Activated T-cell treated with anti-CD3 and anti-CD28 coated beads, Interleukin-2, amount 50 U/mL, for 4 hours (primary cell): ENCODE data around the gene CXADR. TPM values are rescaled to one million over a fixed set of nuclear protein-coding genes. Genes with fewer than 3 reads are reported as not detected.
"Not testable (repeated sequence)": the region's sequence is repeated elsewhere in the genome, so short reads cannot be mapped to it uniquely, and the experiment has no call there.

Experiments
- ATAC-seq, 2 donors: fragments of 200-7000 bp; cut with Tn5 transposase; one replicate each; pipeline ENCODE4 v1.10.0; 2021
- DNase-seq: peaks from one replicate; pipeline ENCODE4 v3.0.0-alpha.2; 2020
- H3K27me3 Mint-ChIP-seq: one replicate; pipeline ENCODE4 v1.8.0; 2021; ENCODE audit warnings: low read depth, mixed read lengths
- H3K36me3 Mint-ChIP-seq: one replicate; pipeline ENCODE4 v1.8.0; 2022; ENCODE audit warnings: mixed read lengths; ENCODE audit not compliant: insufficient read depth
- H3K4me1 Mint-ChIP-seq: one replicate; pipeline ENCODE4 v1.8.0; 2021; ENCODE audit warnings: low read depth, mixed read lengths
- H3K4me3 Mint-ChIP-seq: one replicate; pipeline ENCODE4 v1.8.0; 2021; ENCODE audit warnings: mild to moderate bottlenecking, moderate library complexity, mixed read lengths
- H3K9me3 Mint-ChIP-seq: one replicate; pipeline ENCODE4 v1.8.0; 2021; ENCODE audit warnings: mixed read lengths
- total RNA-seq, 3 donors: library from RNA; stranded (reverse); gene quantifications; one replicate each; pipeline ENCODE4 v1.2.1, GENCODE V29; 2021

CXADR gene
- under 1 TPM; 0.30 to 0.66 (median 0.63) TPM for total RNA-seq

- H3K4me3 Mint-ChIP-seq = peak within 1 kb of the TSS; percentile 86
Observed at GRCh38 chr21:17512253-17513213, at the start of gene CXADR. Gene CXADR (plus strand): TSS chr21:17513043. CDS start chr21:17513130, 87 bp downstream.

DNA sequence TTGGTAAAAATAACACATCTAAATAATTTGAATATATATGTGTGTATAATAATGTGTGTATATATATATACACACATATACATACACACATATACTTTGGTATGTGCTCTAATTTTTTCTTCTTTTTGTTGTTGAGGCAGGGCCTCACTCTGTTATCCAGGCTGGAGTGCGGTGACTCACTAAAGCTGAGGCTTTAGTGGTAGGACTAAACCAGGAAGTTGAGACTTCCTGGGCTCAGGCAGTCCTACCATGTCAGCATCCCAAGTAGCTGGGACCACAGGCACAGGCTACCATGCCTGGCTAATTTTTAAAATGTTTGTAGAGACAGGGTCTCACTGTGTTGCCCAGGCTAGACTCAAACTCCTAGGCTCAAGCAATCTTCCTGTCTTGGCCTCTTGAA is 46.7 kb upstream of the CXADR start:
- ATAC-seq (no peak), DNase-seq (no peak)
- Mint-ChIP-seq H3K4me1 (no peaks in the 10 kb centered on the region), H3K4me3 (no peak overlapping the region), H3K36me3 (no peaks in the 10 kb centered on the region), H3K27me3 (peaks cover 2% of the 10 kb centered on the region), H3K9me3 (no peaks in the 10 kb centered on the region)

More at GRCh38 chr21:17512253-17513213, at the start of gene CXADR:
- peaks cover 20% of the 10 kb centered on the region for H3K4me1 Mint-ChIP-seq
- H3K27me3 Mint-ChIP-seq = peaks cover 25% of the 10 kb centered on the region
- DNase-seq (peak; percentile 79), ATAC-seq (peak; percentile 88 to 90)
- no peaks in the 10 kb centered on the region for H3K9me3 Mint-ChIP-seq
- no peaks in the 10 kb centered on the region for H3K36me3 Mint-ChIP-seq

GRCh38 chr21:17467392-17467791 is 45.5 kb upstream of the CXADR start:
- H3K27me3 Mint-ChIP-seq = peaks cover 2% of the 10 kb centered on the region

DNA sequence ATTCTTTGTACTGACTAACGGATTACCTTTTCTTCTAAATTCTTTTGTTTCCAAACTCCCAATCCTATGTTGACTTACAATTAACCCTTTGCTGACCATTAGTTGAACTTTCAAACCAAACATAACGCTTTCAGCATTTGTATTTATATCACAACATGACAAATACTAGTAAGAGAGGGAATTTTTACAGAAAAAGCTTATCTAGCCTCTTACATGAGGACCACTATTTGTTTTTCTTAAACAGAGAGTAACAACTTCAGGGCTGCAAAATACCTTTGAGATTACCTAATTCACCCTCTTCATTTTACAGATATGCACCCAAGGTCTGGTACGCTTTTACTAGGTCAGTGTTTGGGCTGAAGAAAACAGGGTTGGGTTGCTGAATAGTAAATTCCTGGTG is 45.0 kb upstream of the CXADR start:
- Mint-ChIP-seq H3K4me3 (no peak overlapping the region), H3K36me3 (no peaks in the 10 kb centered on the region), H3K9me3 (no peaks in the 10 kb centered on the region), H3K27me3 (peaks cover 2% of the 10 kb centered on the region), H3K4me1 (no peaks in the 10 kb centered on the region)
- DNase-seq (no peak), ATAC-seq (no peak)

More at GRCh38 chr21:17467392-17467791, 45.5 kb upstream of the CXADR start:
- Mint-ChIP-seq H3K36me3 (no peaks in the 10 kb centered on the region), H3K4me3 (no peak overlapping the region), H3K4me1 (no peaks in the 10 kb centered on the region), H3K9me3 (no peaks in the 10 kb centered on the region)
- DNase-seq (no peak), ATAC-seq (no peak)

DNA sequence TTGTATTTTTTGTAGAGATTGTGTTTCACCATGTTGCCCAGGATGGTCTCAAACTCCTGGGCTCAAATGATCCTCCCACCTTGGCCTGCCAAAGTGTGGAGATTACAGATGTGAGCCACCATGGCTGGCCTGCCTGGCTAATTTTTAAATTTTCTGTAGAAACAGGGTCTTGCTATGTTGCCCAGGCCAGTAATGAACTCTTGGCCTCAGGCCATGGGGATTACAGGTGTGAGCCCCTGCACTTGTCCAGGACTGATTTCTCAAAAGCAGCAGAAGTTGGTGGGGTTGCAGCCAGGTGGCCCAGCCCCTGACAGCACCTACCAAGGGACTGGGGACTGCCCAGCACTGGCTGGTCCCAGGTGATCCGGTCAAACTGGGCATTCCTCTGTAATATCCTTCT is 44.1 kb upstream of the CXADR start:
- ATAC-seq (no peak), DNase-seq (no peak)
- Mint-ChIP-seq H3K9me3 (no peaks in the 10 kb centered on the region), H3K4me1 (no peaks in the 10 kb centered on the region), H3K4me3 (no peak overlapping the region), H3K27me3 (peaks cover 2% of the 10 kb centered on the region), H3K36me3 (no peaks in the 10 kb centered on the region)

- no peak for ATAC-seq
- Mint-ChIP-seq H3K27me3 (peaks cover 2% of the 10 kb centered on the region), H3K4me3 (no peak overlapping the region)
Observed at GRCh38 chr21:17469727-17470126, 43.1 kb upstream of the CXADR start.

DNA sequence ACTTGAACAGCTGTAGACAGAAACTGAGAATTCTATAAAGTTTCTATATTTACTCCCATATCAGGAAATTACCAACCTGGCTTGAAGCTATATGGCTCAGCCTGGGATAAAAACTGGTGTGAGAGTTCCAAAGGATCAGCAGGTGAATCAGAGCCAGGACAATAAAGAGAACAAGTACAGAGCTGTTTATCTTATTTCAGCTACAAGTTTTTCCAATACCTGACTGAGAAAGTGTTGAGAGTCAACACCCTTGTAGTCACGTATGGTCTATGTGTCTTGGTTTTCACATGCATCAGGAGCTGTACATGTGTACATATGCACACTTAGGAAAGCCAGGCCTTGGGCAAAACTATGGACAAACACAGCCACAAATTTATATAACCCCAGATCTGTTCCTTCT is 40.7 kb upstream of the CXADR start:
- Mint-ChIP-seq H3K27me3 (peaks cover 2% of the 10 kb centered on the region), H3K4me3 (no peak overlapping the region), H3K36me3 (no peaks in the 10 kb centered on the region), H3K9me3 (no peaks in the 10 kb centered on the region), H3K4me1 (no peaks in the 10 kb centered on the region)
- ATAC-seq = no peak
- DNase-seq = no peak

More at GRCh38 chr21:17469727-17470126, 43.1 kb upstream of the CXADR start:
- Mint-ChIP-seq H3K4me1 (no peaks in the 10 kb centered on the region), H3K9me3 (no peaks in the 10 kb centered on the region), H3K36me3 (no peaks in the 10 kb centered on the region)
- no peak for DNase-seq

- Mint-ChIP-seq H3K36me3 (no peaks in the 10 kb centered on the region), H3K27me3 (peaks cover 2% of the 10 kb centered on the region), H3K4me1 (no peaks in the 10 kb centered on the region), H3K4me3 (no peak overlapping the region), H3K9me3 (no peaks in the 10 kb centered on the region)
- ATAC-seq (no peak), DNase-seq (no peak)
Observed at GRCh38 chr21:17472592-17473271, 40.1 kb upstream of the CXADR start.

GRCh38 chr21:17476006-17476405 is 36.8 kb upstream of the CXADR start:
- H3K36me3 Mint-ChIP-seq = no peaks in the 10 kb centered on the region
- H3K4me1 Mint-ChIP-seq = no peaks in the 10 kb centered on the region
- DNase-seq (no peak), ATAC-seq (no peak)
- H3K27me3 Mint-ChIP-seq = no peaks in the 10 kb centered on the region
- no peak overlapping the region for H3K4me3 Mint-ChIP-seq
- H3K9me3 Mint-ChIP-seq = no peaks in the 10 kb centered on the region

DNA sequence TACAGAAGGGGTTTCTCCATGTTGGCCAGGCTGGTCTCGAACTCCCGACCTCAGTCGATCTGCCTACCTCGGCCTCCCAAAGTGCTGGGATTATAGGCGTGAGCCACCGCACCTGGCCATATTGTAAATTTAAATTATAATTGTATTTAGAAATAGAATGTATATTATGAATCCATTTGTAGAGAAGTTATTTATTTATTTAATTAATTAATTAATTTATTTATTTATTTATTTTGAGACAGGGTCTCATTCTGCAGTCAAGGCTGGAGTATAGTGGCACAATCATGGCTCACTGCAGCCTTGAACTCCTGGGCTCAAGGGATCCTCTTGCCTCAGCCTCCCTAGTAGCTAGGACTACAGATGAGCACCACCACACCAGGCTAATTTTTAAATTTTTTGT is 34.7 kb upstream of the CXADR start:
- not testable (repeated sequence) for DNase-seq, H3K4me3 Mint-ChIP-seq, H3K4me1 Mint-ChIP-seq, H3K36me3 Mint-ChIP-seq, H3K27me3 Mint-ChIP-seq, H3K9me3 Mint-ChIP-seq, ATAC-seq

GRCh38 chr21:17479606-17480005 is 33.2 kb upstream of the CXADR start:
- Mint-ChIP-seq H3K36me3 (no peaks in the 10 kb centered on the region), H3K27me3 (no peaks in the 10 kb centered on the region), H3K9me3 (no peaks in the 10 kb centered on the region), H3K4me1 (no peaks in the 10 kb centered on the region), H3K4me3 (no peak overlapping the region)
- no peak for DNase-seq
- ATAC-seq = no peak

DNA sequence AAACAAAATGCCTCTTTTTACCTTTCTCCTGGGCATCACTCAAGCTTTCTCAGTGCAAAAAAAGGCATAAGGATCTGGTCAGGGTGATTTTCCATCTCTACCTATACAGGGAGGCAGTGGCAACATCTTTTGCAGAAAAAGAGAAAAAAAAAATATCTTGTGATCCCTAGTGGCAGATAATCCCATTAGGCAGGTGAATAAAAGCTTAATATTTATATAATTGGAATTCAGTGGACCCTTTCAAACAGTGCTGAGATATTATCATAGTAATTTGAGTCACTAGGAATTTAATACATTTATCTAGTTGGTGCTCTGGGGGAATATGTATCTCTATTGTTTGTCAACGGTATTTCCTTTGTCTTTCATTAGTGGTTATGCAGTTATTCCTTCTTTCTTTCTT is 29.9 kb upstream of the CXADR start:
- ATAC-seq = no peak
- Mint-ChIP-seq H3K4me1 (no peaks in the 10 kb centered on the region), H3K27me3 (no peaks in the 10 kb centered on the region), H3K4me3 (no peak overlapping the region), H3K36me3 (no peaks in the 10 kb centered on the region), H3K9me3 (no peaks in the 10 kb centered on the region)
- DNase-seq = no peak

DNA sequence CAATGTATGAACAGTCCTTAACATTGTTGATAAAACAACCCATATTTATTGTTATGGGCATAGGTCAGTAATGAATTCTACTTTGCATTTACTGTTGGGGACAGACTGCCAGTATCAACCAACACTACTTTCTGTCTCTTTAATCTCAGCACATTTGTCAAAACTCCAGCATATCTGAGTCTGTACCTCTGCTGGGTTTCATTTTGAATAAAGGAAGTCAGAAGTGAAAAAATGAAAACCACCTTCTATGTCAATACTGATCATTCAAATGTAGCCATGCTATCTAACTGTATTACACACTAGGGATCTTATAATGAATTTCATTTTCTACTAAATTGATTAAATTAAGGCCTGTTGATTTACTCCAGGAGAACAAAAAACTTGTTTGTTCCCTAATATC is 24.2 kb upstream of the CXADR start:
- Mint-ChIP-seq H3K4me3 (no peak overlapping the region), H3K4me1 (no peaks in the 10 kb centered on the region), H3K27me3 (no peaks in the 10 kb centered on the region), H3K9me3 (no peaks in the 10 kb centered on the region), H3K36me3 (no peaks in the 10 kb centered on the region)
- peak in 1 of 2 donors; percentile 61 for ATAC-seq
- no peak for DNase-seq

- H3K9me3 Mint-ChIP-seq, H3K36me3 Mint-ChIP-seq, H3K27me3 Mint-ChIP-seq, H3K4me3 Mint-ChIP-seq, DNase-seq, H3K4me1 Mint-ChIP-seq: not testable (repeated sequence)
- ATAC-seq = peak in 1 of 2 donors; percentile 46
Observed at GRCh38 chr21:17489565-17489964, 23.3 kb upstream of the CXADR start.
